Erythroblast (primary cell): ENCODE data around the gene INSYN2B.

ENCODE experiments used
- GATA1 ChIP-seq: IDR thresholded peaks from 2 replicates; pipeline ENCODE4 v1.6.1; 2011; ENCODE audit warnings: low read depth, mild to moderate bottlenecking, control low read depth, low read length, moderate library complexity
- POLR2A ChIP-seq: IDR thresholded peaks from 2 replicates; pipeline ENCODE4 v1.6.1; 2011; ENCODE audit warnings: mild to moderate bottlenecking, low read length

GRCh38 chr5:169832845-169833244, 147.4 kb downstream of the INSYN2B start:
- TF ChIP-seq POLR2A (no peak), GATA1 (no peak)
